Smooth muscle cell (in vitro differentiated cells): ENCODE data around the gene PRR18. TPM values are rescaled to one million over a fixed set of nuclear protein-coding genes. Genes with fewer than 3 reads are reported as not detected.

ENCODE experiments used
- DNase-seq: peaks from one replicate; lab custom pipeline; 2025; ENCODE audit not compliant: unreplicated experiment; lab: John Stamatoyannopoulos, UW
- H2AFZ ChIP-seq: fragments of 200-600 bp; sonication (generic); 2 replicates; pipeline ENCODE4 v1.6.0; 2016; ENCODE audit warnings: antibody characterized with exemption, low read depth, mild to moderate bottlenecking
- H3F3A ChIP-seq: fragments of 200-600 bp; sonication (generic); 2 replicates; pipeline ENCODE4 v1.6.0; 2017; ENCODE audit warnings: antibody characterized with exemption, low read depth
- H3K27ac ChIP-seq: fragments of 200-600 bp; sonication (generic); 2 replicates; pipeline ENCODE4 v1.5.1; 2016; ENCODE audit warnings: low read depth, mild to moderate bottlenecking
- H3K27me3 ChIP-seq: fragments of 200-600 bp; sonication (generic); 2 replicates; pipeline ENCODE4 v1.6.1; 2016; ENCODE audit warnings: low read depth, mild to moderate bottlenecking
- H3K36me3 ChIP-seq: fragments of 200-600 bp; sonication (generic); 2 replicates; pipeline ENCODE4 v1.5.1; 2016; ENCODE audit warnings: low read depth
- H3K4me1 ChIP-seq: fragments of 200-600 bp; sonication (generic); 2 replicates; pipeline ENCODE4 v1.5.1; 2016; ENCODE audit warnings: low read depth
- H3K4me2 ChIP-seq: fragments of 200-600 bp; sonication (generic); 2 replicates; pipeline ENCODE4 v1.6.0; 2016; ENCODE audit warnings: mild to moderate bottlenecking
- H3K4me3 ChIP-seq: fragments of 200-600 bp; sonication (generic); 2 replicates; pipeline ENCODE4 v1.5.1; 2016; ENCODE audit warnings: mild to moderate bottlenecking
- H3K79me2 ChIP-seq: fragments of 200-600 bp; sonication (generic); 2 replicates; pipeline ENCODE4 v1.6.0; 2016; ENCODE audit warnings: low read depth, mild to moderate bottlenecking
- H3K9ac ChIP-seq: fragments of 200-600 bp; sonication (generic); 2 replicates; pipeline ENCODE4 v1.6.0; 2016; ENCODE audit warnings: low read depth
- H3K9me3 ChIP-seq: fragments of 200-600 bp; sonication (generic); replicated peaks from 2 replicates; pipeline ENCODE4 v1.5.1; 2016; ENCODE audit warnings: low read depth
- H4K20me1 ChIP-seq: fragments of 200-600 bp; sonication (generic); 2 replicates; pipeline ENCODE4 v1.6.0; 2016; ENCODE audit warnings: low read depth
- CTCF ChIP-seq: fragments of 200-600 bp; sonication (generic); IDR thresholded peaks from 2 replicates; pipeline ENCODE4 v1.5.1; 2017; ENCODE audit warnings: borderline replicate concordance, mild to moderate bottlenecking, antibody characterized with exemption; ENCODE audit not compliant: insufficient read depth, poor library complexity, severe bottlenecking
- WGBS: methylation state at CpG from one replicate; pipeline ENCODE4 v1.1.7; 2016; ENCODE audit warnings: low lambda C conversion rate; 5-methylcytosine and 5-hydroxymethylcytosine counted together
- polyA plus RNA-seq: library from polyadenylated mRNA; unstranded; fragments of >200 nt; fragmentation: Nextera tagmentation; extraction: Ambion mirVana; gene quantifications from 2 replicates; pipeline ENCODE4 v1.2.1, GENCODE V29; 2016
- total RNA-seq: library from RNA; depleted of rRNA; stranded (reverse); fragments of >200 nt; gene quantifications from 2 replicates; pipeline ENCODE4 v1.2.3, GENCODE V29; 2014

The PRR18 gene
- total and polyA plus RNA-seq, 2 experiments from 2014 or later: not detected

DNA sequence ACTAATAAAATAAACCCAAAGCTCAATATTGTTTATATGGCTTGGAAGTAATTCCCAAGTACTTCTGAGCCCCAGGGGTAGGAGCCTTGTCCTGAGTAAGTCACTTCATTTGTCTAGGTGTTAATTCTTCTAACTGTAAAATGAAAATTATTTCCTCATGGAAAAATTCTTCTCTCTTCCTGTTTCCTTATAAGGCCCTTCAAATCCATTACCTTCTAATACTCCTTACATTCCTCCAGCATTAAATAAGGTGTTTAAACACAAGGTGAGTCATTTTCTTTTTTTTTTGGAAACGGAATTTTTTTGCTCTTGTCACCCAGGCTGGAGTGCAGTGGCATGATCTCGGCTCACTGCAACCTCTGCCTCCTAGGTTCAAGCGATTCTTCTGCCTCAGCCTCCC lies 41.9 kb downstream of the PRR18 start:
- no peaks in the 10 kb centered on the region for H3K9me3 ChIP-seq
- peaks cover 16% of the 10 kb centered on the region for H3K27me3 ChIP-seq
- no peak overlapping the region for H3K4me2 ChIP-seq
- no peaks in the 10 kb centered on the region for H3K4me1 ChIP-seq
- no peak overlapping the region for H3K27ac ChIP-seq
- no peaks in the 10 kb centered on the region for H4K20me1 ChIP-seq
- H2AFZ ChIP-seq: no peak overlapping the region
- DNase-seq: no peak
- no peak overlapping the region for H3K4me3 ChIP-seq
- no peak overlapping the region for H3K9ac ChIP-seq
- no peak for TF ChIP-seq CTCF
- WGBS: 72% methylated on average over 3 of the region's 3 CpGs
- no peaks in the 10 kb centered on the region for H3K79me2 ChIP-seq
- no peaks in the 10 kb centered on the region for H3F3A ChIP-seq
- no peaks in the 10 kb centered on the region for H3K36me3 ChIP-seq

DNA sequence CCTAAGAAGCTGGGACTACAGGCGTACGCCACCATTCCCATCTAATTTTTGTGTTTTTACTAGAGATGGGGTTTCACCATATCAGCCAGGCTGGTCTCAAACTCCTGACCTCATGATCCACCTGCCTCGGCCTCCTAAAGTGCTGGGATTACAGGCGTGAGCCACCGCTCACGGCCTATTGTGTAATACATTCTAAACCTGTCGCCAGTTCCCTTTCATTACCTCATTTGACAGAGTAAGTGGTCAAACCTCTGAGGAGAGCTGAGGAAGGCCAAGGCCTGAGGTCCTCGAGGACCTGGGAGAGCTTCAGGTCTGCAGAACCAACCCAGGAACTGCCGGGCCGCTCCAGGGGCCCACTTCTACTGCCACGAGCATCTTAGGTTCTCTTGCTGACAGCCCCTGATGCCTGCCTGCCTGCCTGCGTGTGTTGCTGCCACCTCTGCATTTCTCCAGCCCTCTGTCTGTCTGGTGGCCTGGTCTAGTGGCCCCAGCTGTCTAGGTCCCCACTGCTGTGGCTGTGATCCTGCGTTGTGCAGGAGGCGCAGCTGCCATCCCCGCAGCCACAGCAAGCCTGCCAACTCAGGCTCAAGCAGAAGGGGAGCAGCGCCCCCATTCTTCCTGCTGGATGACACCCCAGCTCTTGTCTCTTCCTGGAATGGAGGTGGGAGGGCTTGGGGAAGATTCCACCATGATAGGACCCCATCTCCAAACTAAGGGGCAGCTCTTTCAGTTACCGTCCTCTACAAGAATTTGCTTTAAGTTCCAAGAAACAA lies 45.3 kb downstream of the PRR18 start:
- no peak overlapping the region for H3K4me3 ChIP-seq
- no peak for TF ChIP-seq CTCF
- H3K4me1 ChIP-seq: no peaks in the 10 kb centered on the region
- H3K9me3 ChIP-seq: no peaks in the 10 kb centered on the region
- no peaks in the 10 kb centered on the region for H3F3A ChIP-seq
- 95% methylated on average over 15 of the region's 17 CpGs for WGBS
- no peaks in the 10 kb centered on the region for H3K79me2 ChIP-seq
- no peaks in the 10 kb centered on the region for H3K36me3 ChIP-seq
- no peaks in the 10 kb centered on the region for H4K20me1 ChIP-seq
- no peak overlapping the region for H3K4me2 ChIP-seq
- DNase-seq: no peak
- H3K27ac ChIP-seq: no peak overlapping the region
- H3K27me3 ChIP-seq: peaks cover under 1% of the 10 kb centered on the region
- H2AFZ ChIP-seq: no peak overlapping the region
- H3K9ac ChIP-seq: no peak overlapping the region

DNA sequence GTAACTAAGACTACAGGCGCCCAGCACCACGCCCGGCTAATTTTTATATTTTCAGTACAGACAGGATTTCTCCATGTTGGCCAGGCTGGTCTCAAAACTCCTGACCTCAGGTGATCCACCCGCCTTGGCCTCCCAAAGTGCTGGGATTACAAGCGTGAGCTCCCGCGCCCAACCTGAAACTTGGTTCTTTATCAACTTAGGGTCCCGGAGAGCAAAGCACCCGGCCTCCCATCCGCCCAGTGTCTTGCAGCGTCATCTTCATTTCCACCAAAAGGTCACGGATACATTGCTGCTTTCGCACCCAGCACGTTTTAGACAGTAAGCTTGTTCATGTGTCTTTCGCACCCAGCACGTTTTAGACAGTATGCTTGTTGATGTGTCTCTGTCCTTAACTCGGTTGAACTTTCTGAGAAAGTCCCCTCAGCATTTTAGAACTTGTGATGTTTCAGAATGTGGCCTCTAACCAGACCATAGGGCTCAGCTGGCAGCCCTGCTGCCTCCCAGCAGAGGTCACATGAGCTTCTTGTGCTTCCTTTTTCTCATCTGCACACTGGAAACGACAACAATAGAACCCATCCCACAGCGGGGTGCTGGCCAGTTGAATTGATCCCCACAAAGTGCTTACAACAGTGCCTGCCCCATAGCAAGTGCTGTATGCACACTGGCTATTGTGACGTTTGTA lies 48.8 kb downstream of the PRR18 start:
- no peak for TF ChIP-seq CTCF
- Histone ChIP-seq H3K9ac (no peak overlapping the region), H3K9me3 (no peaks in the 10 kb centered on the region), H2AFZ (no peak overlapping the region), H3K4me2 (no peak overlapping the region), H3K36me3 (no peaks in the 10 kb centered on the region), H3K4me1 (no peaks in the 10 kb centered on the region), H3K4me3 (no peak overlapping the region), H3K79me2 (no peaks in the 10 kb centered on the region), H3F3A (no peaks in the 10 kb centered on the region), H3K27ac (no peak overlapping the region), H3K27me3 (peaks cover 18% of the 10 kb centered on the region), H4K20me1 (no peaks in the 10 kb centered on the region)
- WGBS: 85% methylated on average over 20 of the region's 20 CpGs
- no peak for DNase-seq

GRCh38 chr6:166258854-166259276 lies 49.3 kb downstream of the PRR18 start:
- Histone ChIP-seq H4K20me1 (no peaks in the 10 kb centered on the region), H3K9ac (no peak overlapping the region), H2AFZ (no peak overlapping the region), H3K36me3 (no peaks in the 10 kb centered on the region), H3K4me2 (no peak overlapping the region), H3K27ac (no peak overlapping the region), H3K27me3 (peaks cover 23% of the 10 kb centered on the region), H3K4me1 (no peaks in the 10 kb centered on the region), H3K79me2 (no peaks in the 10 kb centered on the region), H3K4me3 (no peak overlapping the region), H3F3A (no peaks in the 10 kb centered on the region), H3K9me3 (no peaks in the 10 kb centered on the region)
- no peak for DNase-seq
- no peak for TF ChIP-seq CTCF
- 55% methylated on average over 10 of the region's 10 CpGs for WGBS
